CD4-positive, alpha-beta T cell treated with Interleukin-17A for 4 hours (primary cell): Measurements from ENCODE around the gene SH2B3.
"Not testable (repeated sequence)": the region's sequence is repeated elsewhere in the genome, so short reads cannot be mapped to it uniquely, and the experiment has no call there.

Experiments used
- DNase-seq: peaks from one replicate; pipeline ENCODE4 v3.0.0-alpha.2; 2020; ENCODE audit warnings: mixed read lengths

Gene SH2B3

GRCh38 chr12:111405859-111406473 is at the start of gene SH2B3:
Gene SH2B3 (plus strand): TSS chr12:111405923. CDS start chr12:111418146, 12,223 bp downstream.
- DNase-seq = peak; percentile 84

DNA sequence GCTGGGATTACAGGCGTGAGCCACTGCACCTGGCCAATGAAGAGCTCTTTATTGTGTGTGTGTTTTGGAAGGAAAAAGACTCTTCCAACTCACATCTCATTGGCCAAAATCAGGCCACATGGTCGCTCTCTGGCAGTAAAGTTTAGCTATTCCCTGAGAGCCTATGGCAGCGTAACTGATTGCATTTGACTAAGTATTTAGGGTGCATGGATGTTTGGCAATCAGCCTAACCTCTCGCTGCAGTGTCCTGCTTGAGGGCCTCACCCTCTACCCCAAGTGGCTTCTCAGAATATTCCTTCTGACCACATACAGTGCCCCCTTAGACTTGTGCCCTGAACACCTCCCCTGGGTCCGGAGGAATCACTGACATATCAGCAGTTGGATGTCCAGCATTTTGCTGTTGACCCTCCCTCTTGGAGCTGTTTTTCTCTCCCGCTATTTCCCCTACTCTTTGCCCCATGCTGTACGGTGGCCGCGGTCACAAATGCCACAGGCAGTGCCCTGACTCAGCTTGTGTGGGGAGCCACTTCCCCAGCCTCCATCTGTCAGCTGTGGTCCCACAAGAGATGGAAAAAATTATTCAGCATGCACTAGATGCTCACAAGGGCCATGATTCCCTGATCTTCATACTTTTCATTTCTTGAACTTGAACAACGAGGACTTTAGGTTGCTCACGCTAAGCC is 46.4 kb upstream of the SH2B3 start:
- no peak for DNase-seq

DNA sequence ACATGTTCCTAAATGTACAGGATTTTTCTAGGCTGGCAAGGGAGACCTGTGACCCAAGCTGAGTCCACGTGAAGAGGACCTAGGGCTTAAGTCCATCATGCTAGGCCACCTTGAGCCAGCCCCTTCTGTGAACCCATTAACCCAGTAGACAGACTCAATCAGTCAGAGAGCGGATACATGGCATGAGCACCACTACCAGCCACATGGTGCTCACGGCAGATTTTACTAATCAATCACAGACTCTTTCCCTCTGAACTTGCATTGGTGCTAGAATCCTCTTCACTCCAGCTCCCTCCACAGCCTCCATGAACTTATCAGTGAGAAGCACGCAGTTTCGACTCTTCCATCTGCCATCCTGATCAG is 45.8 kb upstream of the SH2B3 start:
- DNase-seq = no peak

DNA sequence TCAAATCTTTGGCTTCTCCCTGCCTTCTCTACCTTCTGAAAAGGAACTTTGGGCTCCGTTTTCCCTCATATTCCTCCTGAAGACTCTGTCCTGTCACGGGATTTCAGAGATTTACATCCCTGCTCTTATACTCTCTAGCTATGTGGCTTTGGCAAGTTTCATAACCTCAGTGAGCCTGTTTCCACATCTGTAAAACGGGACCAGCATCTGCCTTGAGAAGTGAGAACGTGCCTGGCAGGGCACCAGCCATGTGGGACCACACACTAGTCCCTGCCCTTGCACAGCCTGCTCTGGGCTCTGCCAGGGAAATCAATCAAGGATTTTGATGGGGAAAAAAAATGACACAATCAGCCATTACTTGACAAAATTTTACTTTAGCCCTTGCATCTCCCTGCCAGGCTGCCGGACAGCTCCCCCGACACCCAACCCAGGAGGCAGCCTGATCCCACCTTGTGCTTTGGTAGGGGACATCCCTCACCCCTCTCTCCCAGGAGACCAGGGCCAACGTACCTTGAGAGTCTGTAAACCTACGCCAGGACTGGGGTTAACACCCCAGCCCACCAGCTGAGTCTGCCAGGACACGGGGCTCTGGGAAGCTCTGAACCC is 45.3 kb upstream of the SH2B3 start:
- no peak for DNase-seq

GRCh38 chr12:111361073-111361716 is 44.5 kb upstream of the SH2B3 start:
- no peak for DNase-seq

- no peak for DNase-seq
These were observed 43.8 kb upstream of the SH2B3 start for GRCh38 chr12:111361717-111362576.

- no peak for DNase-seq
These were observed 42.8 kb upstream of the SH2B3 start for GRCh38 chr12:111362687-111363475.

DNA sequence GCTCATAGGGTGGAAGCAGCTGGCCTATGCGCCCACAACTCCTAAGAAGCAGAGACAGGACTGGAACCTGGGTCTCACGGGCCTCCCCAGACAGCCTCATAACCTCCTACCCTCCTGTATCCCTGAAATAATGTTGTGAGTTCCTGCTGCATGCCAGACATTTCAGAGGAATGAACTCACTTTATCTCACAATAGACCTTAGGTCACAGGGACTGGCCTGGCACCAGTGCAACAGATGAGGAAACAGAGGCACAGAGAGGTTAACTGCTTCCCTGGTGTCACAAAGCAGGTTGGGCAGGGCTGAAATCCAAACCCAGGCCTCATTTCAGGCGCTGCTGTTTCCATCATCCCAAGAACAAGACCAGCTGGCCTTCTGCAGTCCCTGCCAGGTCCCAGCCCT is 42.1 kb upstream of the SH2B3 start:
- DNase-seq = no peak

GRCh38 chr12:111366075-111366474 is 39.6 kb upstream of the SH2B3 start:
- no peak for DNase-seq

DNA sequence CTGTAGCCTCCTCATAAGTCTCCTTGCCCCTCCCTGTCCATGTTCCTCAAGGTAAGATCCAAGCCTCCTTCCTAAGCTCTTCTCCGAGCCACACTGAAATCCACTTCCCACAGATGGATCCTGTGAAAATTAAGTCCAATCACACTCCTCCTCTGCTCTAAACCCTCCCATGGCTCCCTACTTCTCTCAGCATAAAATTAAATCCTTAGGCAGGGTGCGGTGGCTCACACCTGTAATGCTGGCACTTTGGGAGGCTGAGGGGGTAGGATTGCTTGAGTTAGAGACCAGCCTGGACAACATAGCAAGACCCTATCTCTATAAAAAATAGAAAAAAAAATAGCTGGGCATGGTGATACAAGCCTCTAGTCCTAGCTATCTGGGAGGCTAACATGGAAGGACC is 39.1 kb upstream of the SH2B3 start:
- DNase-seq = no peak

DNA sequence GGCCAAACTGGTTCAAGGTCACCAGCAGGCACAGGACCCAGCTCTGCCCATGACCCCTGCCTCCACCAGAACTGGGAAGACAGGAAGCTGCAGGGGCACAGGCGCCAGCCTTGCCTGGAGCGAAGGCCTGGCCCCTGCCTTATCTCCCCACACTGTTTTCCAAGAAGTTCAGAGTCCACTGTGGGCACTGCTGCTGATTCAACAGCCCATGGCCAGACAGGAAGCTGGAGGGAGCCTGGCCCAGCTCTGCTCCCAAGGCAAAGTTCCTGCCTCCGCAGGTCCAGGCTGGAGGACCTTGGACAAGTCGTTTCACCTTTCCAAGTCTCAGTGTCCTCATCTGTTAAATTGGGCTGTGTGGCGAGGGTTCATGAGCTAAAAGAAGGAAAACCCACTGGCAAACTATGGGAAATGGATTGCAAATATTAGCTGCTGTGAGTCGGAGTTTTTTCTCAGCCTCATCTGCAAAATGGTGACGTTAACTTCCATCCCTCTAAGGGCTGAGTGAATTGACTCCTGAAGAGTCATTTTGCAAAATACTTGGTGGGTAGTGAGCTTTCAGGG is 38.0 kb upstream of the SH2B3 start:
- no peak for DNase-seq

- DNase-seq = no peak
These were observed 37.4 kb upstream of the SH2B3 start for GRCh38 chr12:111368291-111368787.

- DNase-seq = peak; percentile 88
These were observed 36.8 kb upstream of the SH2B3 start, which contains the start of gene PHETA1 for GRCh38 chr12:111368788-111369495. Gene PHETA1 (minus strand): TSS chr12:111369095. CDS start chr12:111363427, 5,668 bp downstream.

DNA sequence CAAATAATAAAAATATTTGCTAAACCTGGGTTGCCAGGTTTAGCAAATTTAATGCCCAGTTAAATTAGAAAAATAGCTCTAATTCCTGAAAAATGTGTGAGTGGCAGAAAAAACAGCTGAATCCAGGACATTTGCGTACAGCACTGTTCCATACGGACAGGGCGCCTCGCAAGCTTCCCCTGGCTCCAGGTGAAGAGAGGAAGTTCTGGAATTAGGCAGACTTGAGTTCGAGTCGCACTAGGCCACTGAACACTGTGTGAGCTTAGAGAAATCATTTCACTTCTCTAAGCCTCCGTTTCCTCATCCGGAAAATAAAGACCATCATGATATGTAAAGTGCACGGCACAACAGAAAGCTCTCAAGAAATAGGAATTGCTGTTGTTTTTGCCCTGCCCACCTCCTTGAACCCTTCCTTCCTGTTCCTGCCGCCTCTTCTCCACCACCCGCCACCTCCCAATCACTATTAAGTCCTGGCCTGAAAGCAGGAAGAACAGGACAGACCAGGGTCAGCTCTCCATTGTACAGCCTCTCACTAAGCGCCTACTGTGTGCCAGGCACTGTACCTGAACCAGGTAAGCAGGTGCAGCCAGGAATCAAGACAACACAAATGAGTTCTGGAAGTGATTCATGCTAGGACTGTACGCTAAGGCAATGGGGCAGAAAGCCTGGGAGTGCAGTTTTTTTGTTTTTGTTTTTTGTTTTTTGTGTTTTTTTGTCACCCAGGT is 36.1 kb upstream of the SH2B3 start:
- no peak for DNase-seq

- not testable (repeated sequence) for DNase-seq
These were observed 32.5 kb upstream of the SH2B3 start for GRCh38 chr12:111373231-111373630.

- no peak for DNase-seq
These were observed 28.3 kb upstream of the SH2B3 start for GRCh38 chr12:111377440-111377839.

DNA sequence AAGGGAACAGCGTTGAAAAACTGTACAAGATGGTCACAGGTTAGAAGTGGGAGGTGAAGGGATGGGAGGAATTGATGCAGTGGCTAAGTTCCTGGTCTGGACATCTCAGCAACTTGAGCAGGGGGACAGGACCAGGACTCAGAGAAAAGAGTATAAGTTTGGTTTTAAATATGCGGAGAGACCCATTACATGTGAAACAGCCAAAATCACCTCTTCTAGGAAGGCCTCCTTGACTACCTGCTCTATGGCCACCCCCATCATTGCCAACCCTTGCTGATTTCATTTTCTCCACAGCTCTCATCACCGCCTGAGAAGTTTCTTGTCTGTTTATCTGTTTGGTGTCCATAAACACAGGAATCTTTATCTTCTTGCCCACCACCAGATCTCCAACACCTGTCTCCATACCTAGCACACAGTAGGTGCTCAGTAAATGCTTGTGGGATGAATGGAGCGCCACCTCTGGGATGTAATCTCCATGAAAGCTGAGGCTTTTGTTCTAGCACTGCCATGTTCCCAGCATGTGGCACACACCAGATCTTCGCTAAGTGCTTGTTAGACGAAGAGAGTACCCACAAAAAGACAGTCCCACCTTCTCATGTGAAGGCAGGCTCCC is 25.7 kb upstream of the SH2B3 start:
- no peak for DNase-seq

DNA sequence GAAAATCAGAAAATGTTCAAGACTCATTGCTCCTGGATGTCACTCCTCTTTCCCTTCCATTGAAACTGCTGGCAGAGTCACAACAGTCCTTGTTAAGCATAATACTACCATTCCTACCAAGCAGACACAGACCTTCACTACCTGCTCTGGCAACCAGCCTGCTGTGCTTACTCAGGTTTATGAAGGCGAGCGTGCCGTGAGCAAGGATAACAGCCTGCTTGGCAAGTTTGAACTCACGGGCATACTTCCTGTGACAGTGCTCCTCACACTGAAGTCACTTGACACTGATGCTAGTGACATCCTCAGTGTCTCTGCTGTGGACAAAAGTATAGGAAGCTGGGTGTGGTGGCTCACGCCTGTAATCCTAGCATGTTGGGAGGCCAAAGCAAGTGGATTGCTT is 21.1 kb upstream of the SH2B3 start:
- no peak for DNase-seq

DNA sequence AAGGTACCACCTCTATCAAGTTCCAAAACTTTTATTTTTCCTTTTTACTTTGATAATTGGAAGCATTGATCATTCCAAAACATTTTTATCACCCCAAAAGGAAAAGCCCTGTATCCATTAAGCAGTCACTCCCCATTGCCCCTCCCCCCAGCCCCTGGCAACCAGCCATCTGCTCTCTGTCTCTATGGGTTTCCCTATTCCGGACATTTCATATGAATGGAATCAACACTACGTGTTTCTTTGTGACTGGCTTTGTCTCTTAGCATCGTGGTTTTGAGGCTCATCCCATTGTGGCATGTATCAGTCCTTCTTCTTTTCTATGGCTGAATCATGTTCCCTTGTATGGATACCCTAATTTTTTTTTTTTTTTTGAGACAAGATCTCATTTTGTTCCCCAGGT is 18.8 kb upstream of the SH2B3 start:
- DNase-seq = no peak
